HT-29 (cell line): ENCODE measurements around the gene IPO9. TPM values are rescaled to one million over a fixed set of nuclear protein-coding genes. Genes with fewer than 3 reads are reported as not detected.
"Not testable (repeated sequence)": the region's sequence is repeated elsewhere in the genome, so short reads cannot be mapped to it uniquely, and the experiment has no call there.

Source experiments
- DNase-seq: peaks from one replicate; pipeline ENCODE4 v3.0.0-alpha.2; 2015; ENCODE audit warnings: low spot score
- total RNA-seq: library from RNA; depleted of rRNA; stranded (reverse); fragments of >200 nt; shearing (Covaris generic); gene quantifications from 2 replicates; pipeline ENCODE4 v1.2.3, GENCODE V29; 2014

Gene IPO9
- total RNA-seq, 1 experiment from 2014 or later, result 39.6 TPM

DNA sequence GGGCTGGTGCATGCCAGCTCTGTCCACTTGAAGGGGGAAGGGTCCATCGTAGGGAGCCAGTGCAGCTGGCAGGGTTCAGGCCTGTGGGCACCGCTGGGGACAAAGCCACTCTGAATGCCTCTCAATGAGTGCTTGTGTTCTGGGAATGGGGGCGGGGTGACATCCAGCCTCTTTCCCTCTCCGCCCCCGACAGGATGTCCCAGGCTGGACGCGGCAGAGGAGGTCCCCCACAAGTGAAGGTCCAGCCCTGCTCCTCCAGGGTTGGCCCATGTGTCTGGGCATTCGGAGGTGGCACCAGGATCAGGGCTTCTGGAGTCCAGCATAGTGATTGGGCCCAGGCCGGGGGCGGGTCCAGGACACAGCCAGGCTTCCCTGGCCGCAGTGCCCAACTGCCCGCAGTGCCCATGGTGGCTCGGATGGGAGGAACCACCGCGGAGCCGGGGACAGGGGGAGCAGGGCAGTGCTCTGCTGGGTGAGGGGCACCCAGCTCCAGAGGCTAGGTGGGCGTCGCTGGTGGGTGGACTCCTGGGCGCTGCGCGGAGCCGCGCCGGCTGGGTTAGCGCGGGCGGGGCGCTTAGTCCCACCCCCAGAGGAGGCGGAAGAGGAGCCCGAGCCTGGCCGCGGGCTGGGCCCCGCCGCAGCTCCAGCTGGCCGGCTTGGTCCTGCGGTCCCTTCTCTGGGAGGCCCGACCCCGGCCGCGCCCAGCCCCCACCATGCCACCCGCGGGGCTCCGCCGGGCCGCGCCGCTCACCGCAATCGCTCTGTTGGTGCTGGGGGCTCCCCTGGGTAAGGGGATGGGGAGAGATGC, 59.5 kb downstream of the IPO9 start, which contains the start of gene SHISA4:
SHISA4 (plus strand) TSS at position 617 of the 808 bp plus-strand sequence; CDS start at position 714, 97 bp downstream.
- DNase-seq, result peak; percentile 67

DNA sequence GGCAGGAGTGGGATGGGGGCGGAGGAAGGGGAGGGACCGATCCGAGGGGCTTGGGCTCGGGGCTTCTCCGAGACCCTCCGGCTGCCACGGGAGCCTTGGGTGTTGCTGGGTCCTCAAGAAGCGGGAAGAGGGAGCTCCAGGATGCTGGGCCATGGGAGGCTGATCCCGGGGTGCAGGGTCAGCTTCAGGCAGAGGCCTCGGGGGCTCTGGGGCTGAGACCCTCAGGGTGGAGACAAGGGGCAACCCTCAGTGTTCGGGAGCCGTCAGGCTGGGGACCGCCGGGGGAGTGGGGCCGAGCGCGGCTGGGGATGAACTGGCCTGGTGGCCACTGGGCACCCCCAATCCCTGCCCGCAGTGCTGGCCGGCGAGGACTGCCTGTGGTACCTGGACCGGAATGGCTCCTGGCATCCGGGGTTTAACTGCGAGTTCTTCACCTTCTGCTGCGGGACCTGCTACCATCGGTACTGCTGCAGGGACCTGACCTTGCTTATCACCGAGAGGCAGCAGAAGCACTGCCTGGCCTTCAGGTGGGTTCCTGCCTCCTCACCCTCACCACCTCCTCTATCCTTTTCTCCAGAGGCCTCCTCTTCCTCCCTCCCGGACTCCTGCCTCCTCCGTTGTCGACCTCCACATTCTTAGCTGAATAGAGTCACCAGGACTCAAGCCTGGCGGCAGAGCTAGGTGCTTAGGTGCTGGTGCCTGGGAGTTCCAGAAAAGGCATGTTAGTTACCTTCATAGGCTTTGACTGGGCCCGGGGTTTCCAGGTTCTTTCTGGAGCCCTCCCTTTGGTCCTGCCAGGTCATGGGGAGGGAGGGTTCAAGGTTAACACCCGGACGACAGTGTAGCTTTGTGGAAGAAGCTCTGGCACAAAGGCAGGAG, 60.4 kb downstream of the IPO9 start:
- DNase-seq, result no peak

DNA sequence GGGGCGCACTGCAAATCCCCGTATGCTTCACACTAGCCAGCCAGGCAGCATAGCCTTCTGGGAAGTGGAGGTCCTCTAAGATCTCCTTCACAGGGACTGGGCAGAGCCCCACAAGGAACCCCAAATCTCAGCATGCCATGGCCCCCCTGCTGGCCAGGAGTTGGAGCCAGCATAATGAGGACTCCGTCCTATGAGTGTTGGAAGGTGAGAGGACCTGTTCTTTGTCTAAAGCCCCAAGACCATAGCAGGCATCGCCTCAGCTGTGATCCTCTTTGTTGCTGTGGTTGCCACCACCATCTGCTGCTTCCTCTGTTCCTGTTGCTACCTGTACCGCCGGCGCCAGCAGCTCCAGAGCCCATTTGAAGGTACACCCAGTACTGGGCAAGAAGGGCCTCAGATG, 61.3 kb downstream of the IPO9 start:
- DNase-seq, result no peak

DNA sequence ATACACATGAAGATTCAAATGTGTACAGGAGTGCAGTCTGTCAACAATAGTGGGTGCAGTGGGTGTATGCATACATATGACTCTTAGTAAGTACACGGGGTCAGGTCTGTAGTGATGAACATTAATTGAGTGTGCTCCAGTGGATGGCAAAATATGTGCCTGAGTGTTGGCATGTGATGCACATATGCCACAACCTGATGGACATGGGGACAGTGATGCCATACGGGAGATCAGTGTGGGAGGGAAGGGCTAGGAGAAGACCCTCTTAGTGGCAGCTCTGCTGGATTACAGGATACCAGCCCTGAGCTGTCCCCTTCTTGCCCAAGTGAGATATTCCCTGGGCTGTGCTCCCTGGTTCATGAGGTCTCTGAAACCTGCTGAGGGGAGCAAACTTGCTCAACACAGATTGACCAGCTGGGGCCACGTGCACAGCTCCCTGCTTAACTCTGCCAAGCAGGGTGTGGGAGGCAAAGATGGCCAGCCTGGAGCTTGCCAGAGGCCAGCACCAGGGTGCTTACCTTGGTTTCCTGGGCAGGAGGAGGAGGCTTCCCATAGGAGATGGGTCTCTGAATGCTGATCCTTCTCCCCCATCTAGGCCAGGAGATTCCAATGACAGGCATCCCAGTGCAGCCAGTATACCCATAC, 62.0 kb downstream of the IPO9 start:
- no peak for DNase-seq

DNA sequence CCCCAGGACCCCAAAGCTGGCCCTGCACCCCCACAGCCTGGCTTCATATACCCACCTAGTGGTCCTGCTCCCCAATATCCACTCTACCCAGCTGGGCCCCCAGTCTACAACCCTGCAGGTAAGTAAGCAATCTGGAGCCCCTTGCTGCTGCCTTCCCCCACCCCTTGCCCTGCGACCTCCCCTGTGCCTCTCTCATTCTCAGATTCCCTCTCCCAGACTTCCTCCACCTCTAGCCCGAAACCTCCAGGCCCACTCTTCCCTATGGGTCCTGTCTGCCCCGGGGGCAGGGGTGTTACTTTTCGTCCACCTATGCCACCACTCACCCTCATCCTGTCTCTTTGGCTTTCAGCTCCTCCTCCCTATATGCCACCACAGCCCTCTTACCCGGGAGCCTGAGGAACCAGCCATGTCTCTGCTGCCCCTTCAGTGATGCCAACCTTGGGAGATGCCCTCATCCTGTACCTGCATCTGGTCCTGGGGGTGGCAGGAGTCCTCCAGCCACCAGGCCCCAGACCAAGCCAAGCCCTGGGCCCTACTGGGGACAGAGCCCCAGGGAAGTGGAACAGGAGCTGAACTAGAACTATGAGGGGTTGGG, 62.6 kb downstream of the IPO9 start:
- no peak for DNase-seq

DNA sequence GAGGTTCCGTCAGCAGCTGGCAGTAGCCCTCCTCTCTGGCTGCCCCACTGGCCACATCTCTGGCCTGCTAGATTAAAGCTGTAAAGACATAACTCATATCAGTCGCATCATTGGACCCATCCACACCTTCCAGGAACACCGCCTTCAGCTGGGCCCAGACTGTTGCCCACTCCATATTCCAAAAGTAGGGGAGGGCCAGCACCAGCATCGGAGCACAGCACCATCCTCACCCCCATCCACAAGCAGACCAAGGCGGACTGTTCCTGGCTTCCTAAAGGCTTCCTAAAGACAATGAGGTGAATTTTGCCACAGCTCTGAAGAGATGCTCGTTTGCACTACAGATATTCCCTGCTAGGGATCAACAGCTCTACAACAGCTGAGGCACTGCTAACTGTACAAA, 63.3 kb downstream of the IPO9 start:
- DNase-seq, result no peak

DNA sequence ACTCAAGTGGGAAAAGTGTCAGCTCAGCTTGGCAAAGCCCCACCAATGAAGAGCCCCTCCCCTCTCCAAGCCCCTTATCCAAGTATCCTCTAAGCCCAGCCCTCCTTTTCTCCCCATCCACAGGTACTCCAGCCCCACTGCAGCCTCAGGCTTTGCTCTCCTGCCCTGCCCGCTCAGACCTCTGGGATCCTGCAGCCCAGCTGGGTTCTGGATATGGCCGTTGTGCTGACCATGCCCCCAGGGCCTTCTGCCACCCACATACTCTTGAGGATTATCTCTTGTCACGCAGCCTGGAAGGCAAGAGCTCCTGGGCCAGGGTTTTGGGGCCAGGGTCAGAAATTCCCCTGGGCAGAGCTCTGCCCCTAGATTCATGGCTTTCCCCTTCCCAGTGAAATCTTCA, 64.5 kb downstream of the IPO9 start:
- DNase-seq, result no peak

DNA sequence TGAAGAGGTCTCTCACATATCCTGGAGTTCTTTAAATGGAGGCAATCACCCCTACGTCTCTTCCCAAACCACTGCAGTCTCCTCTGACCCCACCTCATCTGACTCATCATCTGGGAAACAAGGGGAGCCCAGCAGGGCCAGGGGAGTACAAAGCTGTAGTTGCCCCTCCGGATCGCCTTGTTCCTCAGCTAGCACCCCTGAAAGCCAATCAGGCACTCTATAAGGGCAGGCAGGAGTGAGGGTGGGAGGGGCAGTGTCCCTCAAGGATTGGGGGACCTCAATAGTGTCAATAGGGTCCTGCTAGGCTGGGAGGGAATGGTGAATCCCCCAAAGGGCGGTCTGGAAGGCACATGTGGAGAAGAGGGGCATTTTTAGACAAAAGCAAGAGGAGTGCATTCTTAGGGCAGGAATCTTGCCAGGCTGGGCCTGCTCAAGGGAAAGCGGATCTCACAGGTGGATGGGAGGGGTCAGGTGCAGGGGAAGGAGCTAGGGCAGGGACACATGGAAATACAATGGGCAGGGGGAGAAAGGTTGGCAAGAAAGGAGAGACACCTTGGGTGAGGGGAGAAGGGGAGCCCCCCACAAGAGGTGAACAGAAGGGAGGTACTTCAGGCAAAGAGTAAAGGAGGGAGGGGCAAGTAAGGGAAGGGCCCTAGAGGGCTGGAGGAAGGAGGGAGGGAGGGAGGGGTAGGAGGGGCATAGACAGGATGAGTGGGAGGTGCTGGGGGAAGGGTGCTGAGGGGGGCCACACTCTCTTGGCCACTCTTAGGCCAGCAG, 65.6 kb downstream of the IPO9 start:
- no peak for DNase-seq

DNA sequence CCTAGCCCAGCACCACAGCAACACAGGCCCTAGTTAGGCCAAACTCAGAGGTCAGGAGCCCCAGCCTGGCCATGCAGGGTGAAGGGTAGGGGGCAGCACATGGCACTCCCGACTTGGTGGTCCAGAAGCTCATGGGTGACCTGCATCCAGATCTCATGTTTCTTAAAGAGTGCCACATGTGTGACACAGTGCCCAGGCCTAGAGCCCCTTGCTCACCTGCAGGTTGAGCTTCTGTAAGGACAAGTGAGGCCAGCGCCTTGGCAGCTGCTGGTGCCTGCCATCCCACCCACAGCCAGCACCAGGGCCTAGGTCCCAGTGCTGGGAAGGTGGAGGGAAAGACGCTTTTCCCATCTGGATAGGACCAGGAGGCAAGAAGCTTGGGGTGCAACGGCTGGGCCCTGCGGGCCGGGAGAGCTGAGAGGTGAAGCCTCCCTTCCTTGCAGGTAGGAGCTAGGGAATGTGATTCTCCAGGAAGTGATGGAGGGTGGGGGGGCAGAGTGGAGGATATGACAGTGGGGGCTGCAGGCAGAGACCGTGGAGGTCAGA, 66.2 kb downstream of the IPO9 start:
- DNase-seq, result no peak

DNA sequence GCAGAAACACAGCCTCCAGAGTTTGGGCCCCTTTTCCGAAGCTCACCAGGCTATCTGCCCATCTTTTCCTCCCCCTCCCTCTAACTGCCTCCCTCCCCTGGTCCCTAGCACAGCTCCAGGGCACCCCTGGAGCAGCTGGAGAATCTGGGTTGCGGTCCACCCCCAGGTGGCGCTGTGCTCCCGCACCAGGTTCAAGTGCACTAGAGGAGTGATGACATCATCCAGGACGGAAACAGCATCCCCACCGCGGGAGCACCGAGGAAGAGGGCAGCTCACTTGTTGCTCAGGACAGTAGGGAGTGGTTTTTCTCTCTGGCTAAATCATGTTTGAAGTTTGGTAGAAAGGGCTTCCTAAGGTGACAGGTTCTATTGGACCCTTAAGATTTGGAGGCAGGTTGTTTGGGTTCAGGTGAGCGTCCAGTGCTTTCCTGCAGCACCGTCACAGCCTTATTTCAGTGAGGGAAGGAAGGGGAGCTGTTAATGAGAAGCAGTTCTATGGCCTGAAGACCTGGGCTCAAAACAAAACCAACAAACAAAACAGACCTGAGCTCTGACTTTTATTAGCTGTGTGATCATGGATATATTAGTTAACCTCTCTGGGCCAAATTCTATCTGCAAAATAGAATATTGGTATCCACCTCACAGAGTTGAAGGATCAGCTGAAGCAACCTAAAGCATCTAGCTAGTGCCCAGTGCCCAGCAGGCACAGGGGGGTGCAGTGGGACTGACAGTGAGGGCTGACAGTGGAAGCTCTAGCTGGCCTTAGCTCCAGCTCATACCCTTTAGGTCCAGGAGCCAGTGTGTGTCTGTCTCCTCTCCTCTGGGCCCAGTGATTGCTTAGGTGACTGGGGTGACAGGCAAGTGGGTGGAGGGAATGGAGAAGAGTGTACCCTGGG, 67.2 kb downstream of the IPO9 start:
- DNase-seq, result peak; percentile 92

DNA sequence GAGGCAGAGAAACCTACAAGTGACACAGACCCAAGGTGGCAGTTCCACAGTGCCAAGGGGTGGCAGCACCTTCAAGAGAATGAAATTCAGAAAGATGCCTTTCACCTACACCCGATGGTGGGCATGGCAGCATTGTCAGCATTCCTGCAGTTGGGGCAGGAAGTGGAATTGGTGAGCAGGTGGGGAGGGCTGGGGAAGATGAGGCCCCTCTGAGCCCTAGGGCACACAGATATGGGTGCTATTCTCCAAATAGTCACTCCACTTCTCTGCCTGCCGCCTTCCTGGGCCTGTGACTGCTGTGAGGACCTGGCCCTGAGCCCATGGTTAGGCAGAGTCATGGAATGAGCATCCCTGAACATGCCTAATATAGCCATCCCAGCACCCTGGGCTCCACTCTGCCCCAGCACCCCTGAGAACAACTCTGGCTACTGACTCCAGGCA, 68.0 kb downstream of the IPO9 start:
- peak; percentile 46 for DNase-seq

DNA sequence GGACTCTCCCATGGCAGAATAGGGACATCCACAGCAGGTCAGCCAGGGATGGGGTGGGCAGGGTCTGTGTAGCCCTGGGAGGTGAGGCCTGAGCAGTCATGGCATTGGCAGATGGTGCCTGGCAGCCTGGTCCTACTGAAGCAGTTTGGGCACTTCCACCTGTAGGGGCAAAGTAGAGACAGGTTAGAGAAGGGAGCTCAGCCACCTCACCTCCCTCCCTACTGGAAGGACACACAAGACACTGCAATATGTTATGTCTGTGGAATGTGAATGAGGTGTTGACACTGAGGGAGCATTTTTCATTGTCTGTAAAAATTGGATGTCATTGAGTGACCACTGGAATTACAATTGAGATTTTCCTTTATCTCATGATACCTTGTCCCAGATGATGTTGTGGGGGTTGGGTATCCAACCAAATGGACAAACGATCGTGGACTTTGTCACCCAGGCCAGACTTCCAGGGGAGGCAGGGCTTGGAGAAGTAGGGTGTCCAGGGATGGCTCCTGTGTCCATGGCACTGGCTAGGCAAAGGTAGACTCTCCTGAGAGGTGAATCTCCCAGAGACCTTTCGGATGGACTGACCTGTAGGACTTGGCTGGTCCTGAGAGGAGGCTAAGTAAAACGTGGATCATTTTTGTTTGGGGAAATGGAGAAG, 69.4 kb downstream of the IPO9 start:
- no peak for DNase-seq

DNA sequence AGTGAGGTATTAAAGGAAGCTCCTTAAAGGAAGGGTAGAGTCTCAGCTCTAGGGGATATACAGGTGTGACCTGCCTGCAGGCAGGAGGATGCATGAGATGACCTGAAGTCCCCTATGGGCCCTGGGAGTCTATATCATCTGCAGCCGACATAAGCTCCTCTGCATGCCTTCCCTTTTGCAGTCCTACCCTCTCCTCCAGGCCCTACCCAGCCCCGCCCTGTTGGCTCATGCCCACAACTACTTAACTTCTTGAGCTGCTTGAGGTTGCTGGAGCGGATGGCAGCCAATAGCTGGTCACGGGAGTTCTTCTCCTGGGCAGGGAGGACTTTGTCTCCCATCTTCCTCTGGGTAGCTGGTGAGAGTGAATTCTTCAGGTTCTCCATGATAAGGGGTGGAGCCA, 70.0 kb downstream of the IPO9 start:
- DNase-seq, result no peak

DNA sequence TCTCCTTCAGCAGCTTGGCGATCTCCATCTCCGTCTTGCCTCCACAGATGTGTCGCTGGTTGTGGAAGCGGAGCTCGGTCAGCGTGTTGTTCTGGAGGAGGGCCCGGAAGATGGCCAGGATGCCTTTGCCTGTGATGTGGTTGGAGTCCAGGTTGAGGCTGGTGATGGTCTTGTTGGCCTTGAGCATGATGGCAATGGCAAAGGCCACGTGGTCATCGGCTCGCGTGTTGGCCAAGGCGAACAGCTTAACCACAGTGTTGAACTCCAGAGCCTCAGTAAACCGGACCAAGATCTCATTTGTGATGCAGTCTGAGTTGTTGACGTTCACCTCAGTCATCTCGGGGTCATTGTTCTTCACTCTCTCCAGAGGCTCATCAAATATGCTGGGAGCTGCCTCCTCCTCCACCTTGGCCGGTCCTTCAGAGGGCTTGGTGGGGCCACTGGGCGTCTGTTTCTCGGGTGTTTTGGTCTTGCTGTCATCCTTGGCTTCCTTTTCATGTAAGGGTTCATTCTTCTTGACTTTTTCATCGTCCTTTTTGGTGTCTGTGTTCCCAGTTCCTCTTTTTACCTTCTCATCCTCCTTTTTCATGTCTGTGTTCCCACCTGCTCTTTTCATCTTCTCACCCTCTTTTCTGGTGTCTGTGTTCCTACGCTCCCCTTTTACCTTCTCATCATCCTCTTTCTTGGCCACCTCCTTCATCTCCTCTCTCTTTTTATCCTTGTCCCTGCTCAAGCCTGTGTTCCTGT, 70.9 kb downstream of the IPO9 start:
- DNase-seq, result no peak

DNA sequence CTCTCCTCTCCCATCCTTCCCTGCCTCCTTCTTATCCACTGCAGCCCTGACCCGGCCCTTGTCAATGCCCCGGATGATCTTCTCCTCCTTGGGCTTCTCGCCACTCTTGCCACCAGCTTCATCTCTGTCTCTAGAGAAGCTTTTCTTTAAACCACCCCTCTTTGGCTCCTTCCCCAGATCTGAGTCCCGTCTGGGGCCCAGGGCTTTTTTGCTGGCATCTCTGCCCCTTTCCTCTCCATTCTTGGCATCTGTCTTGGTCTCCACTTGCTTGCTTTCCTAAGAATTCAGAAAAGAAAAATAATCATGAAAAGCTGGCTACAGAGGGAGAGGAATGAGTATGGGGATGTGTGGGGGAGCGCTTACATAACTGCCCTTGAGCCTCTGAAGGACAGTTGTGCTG, 71.5 kb downstream of the IPO9 start:
- no peak for DNase-seq

DNA sequence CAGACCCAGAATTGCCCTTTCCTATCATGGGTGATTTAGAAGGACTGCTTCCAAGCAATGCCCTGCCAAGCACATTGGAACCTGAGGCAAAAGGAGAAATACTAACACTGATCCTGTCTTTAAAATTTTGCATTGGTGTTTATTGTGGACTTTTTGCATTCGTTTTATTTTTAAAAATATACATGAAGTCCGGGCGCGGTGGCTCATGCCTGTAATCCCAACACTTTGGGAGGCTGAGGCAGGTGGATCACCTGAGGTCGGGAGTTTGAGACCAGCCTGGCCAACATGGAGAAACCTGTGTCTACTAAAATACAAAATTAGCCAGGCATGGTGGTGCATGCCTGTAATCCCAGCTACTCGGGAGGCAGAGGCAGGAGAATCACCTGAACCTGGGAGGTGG, 72.1 kb downstream of the IPO9 start:
- not testable (repeated sequence) for DNase-seq

DNA sequence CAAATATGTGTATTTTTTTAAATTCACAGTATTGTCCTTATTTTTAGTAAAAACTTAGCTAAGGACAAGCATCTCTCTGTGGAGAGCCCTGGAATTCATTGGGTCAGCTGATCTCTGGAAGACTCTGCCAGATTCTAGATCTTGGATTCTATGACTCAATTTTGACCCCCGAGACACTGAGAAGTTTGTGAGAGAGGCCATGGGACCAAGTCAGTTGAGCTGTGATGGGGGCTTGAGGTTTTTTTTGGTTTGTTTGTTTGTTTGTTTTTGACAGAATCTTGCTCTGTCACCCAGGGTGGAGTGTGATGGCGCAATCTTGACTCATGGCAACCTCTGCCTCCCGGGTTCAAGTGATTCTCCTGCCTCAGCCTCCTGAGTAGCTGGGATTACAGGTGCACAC, 73.2 kb downstream of the IPO9 start:
- DNase-seq, result no peak

DNA sequence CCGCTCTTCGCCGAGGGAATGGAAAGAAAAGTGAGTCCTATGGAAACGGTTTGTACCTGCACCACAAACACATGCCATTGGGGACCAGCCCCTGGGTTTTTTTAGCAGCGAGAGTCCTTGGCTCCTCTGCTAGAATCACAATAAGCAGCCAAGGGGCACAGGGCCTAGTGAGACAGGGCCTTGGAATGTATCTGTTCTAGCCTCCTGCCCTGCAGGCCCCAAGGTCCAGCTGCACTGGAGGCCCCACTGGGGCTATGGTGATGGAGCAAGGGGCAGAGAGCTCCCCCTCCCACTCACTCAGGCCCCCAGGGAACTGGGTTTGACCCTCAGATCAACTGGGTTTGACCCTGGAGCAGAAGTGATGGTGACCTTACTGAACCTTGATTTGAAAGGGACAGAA, 74.2 kb downstream of the IPO9 start:
- no peak for DNase-seq
